NCI-H146 treated with DMSO at 0.1 percent for 48 hours (cell line): ENCODE measurements around the gene PIGQ.

ENCODE experiments used
- DNase-seq: peaks from one replicate; lab custom pipeline; 2025; ENCODE audit not compliant: unreplicated experiment; lab: John Stamatoyannopoulos, UW

PIGQ gene

GRCh38 chr16:598823-599739 lies 29.3 kb downstream of the PIGQ start:
- DNase-seq = no peak

GRCh38 chr16:600781-601180 lies 31.0 kb downstream of the PIGQ start:
- DNase-seq = no peak

GRCh38 chr16:603933-604332 lies 34.2 kb downstream of the PIGQ start:
- DNase-seq = no peak

- no peak for DNase-seq
Measured at GRCh38 chr16:606656-607307, 37.0 kb downstream of the PIGQ start.

- peak; percentile 82 for DNase-seq
Measured at GRCh38 chr16:608019-608418, 38.3 kb downstream of the PIGQ start.

- no peak for DNase-seq
Measured at GRCh38 chr16:609316-609715, 39.5 kb downstream of the PIGQ start.

- DNase-seq = no peak
Measured at GRCh38 chr16:609984-610383, 40.2 kb downstream of the PIGQ start.

- DNase-seq = no peak
Measured at GRCh38 chr16:610513-611381, 41.0 kb downstream of the PIGQ start.

- DNase-seq = no peak
Measured at GRCh38 chr16:615122-615521, 45.4 kb downstream of the PIGQ start.

- DNase-seq = no peak
Measured at GRCh38 chr16:616733-617586, 47.2 kb downstream of the PIGQ start.

GRCh38 chr16:617855-618254 lies 48.1 kb downstream of the PIGQ start:
- DNase-seq = no peak

GRCh38 chr16:619476-620100 lies 49.8 kb downstream of the PIGQ start:
- DNase-seq = no peak

- DNase-seq = no peak
Measured at GRCh38 chr16:620700-621525, 51.1 kb downstream of the PIGQ start.

- no peak for DNase-seq
Measured at GRCh38 chr16:621526-622105, 51.8 kb downstream of the PIGQ start.

GRCh38 chr16:622920-623280 lies 53.1 kb downstream of the PIGQ start:
- no peak for DNase-seq

- DNase-seq = no peak
Measured at GRCh38 chr16:624526-625070, 54.8 kb downstream of the PIGQ start.

- DNase-seq = no peak
Measured at GRCh38 chr16:625117-625976, 55.6 kb downstream of the PIGQ start.
